HepG2 (cell line): ENCODE data around the gene METRN. TPM values are rescaled to one million over a fixed set of nuclear protein-coding genes. Genes with fewer than 3 reads are reported as not detected.
A peak's percentile ranks its signal among the peaks of the same experiment; 100 is the strongest.

Source experiments
- ATAC-seq: fragments of 200-7000 bp; cut with Tn5 transposase; 3 replicates; pipeline ENCODE4 v1.9.1; 2020; ENCODE audit warnings: mild to moderate bottlenecking, moderate library complexity
- BruUV-seq: library from RNA; stranded (reverse); fragments of 400-500 nt; replicated peaks from 2 replicates; lab custom pipeline; 2021; lab: Mats Ljungman, UMichigan
- CTCF ChIA-PET: fragments of 300-600 bp; formaldehyde crosslinking; extraction: SDS; loops from one replicate; lab custom pipeline; 2021; ENCODE audit warnings: low total read pairs, inconsistent platforms, low intra/inter-chr PET ratio; lab: Yijun Ruan, JAX
- POLR2A ChIA-PET: fragments of 350-600 bp; sonication (Branson Sonifier 250); formaldehyde crosslinking; loops from one replicate; lab custom pipeline; 2020; ENCODE audit warnings: antibody characterized with exemption, inconsistent platforms; lab: Yijun Ruan, JAX
- DNase-seq: peaks from one replicate; pipeline ENCODE4 v3.0.0-alpha.2; 2015; ENCODE audit warnings: low spot score
- FAIRE-seq: peaks from 3 replicates; lab custom pipeline; 2011; peaks lifted over from hg19 to GRCh38; lab: Jason Lieb, UNC
- H2AFZ ChIP-seq: one replicate; pipeline ENCODE4 v1.6.1; 2011; ENCODE audit warnings: low read length, inconsistent platforms
- H3K27ac ChIP-seq: fragments of 300-600 bp; 3 replicates; pipeline ENCODE4 v1.8.0; 2011; ENCODE audit warnings: mixed run types, mild to moderate bottlenecking, mixed read lengths, low read length, inconsistent platforms; ENCODE audit not compliant: insufficient read depth; ENCODE audit errors: extremely low read length
- H3K27me3 ChIP-seq, 2 experiments: fragments of 200-600 bp in 1 of 2; 2 replicates in 1 of 2; 3 replicates in 1 of 2; pipeline versions ENCODE4 v1.6.0 to v1.8.0; 2011; ENCODE audit warnings: low read length in 2 of 2, mild to moderate bottlenecking in 2 of 2, moderate library complexity in 2 of 2, inconsistent platforms in 1 of 2; ENCODE audit not compliant: insufficient read depth in 2 of 2, control insufficient read depth in 1 of 2
- H3K36me3 ChIP-seq, 2 experiments: fragments of 200-600 bp in 1 of 2; replicated peaks in 1 of 2; 2 replicates in 1 of 2; 3 replicates in 1 of 2; pipeline versions ENCODE4 v1.5.1 to v1.8.0; 2011; ENCODE audit warnings: low read length in 2 of 2, inconsistent platforms in 1 of 2; ENCODE audit not compliant: insufficient read depth in 2 of 2, control insufficient read depth in 1 of 2
- H3K4me1 ChIP-seq: 2 replicates; pipeline ENCODE4 v1.5.1; 2012; ENCODE audit warnings: low read length, inconsistent platforms; ENCODE audit not compliant: insufficient read depth
- H3K4me2 ChIP-seq: 2 replicates; pipeline ENCODE4 v1.6.0; 2011; ENCODE audit warnings: low read depth, low read length, inconsistent platforms
- H3K4me3 ChIP-seq, 3 experiments: fragments of 200-600 bp in 1 of 3; sonication (generic), shearing (Covaris generic) in 1 of 3; replicated peaks in 1 of 3; 2 replicates each; pipeline ENCODE4 v1.5.1; 2011 to 2016; ENCODE audit warnings: low read length in 3 of 3, inconsistent platforms in 2 of 3, low read depth in 2 of 3, mild to moderate bottlenecking in 2 of 3, control low read depth in 1 of 3, mixed read lengths in 1 of 3; ENCODE audit not compliant: insufficient read depth in 1 of 3
- H3K79me2 ChIP-seq: one replicate; pipeline ENCODE4 v1.6.1; 2011; ENCODE audit warnings: low read length, inconsistent platforms; ENCODE audit not compliant: insufficient read depth
- H3K9ac ChIP-seq: 2 replicates; pipeline ENCODE4 v1.6.0; 2011; ENCODE audit warnings: mild to moderate bottlenecking, low read depth, low read length, inconsistent platforms; ENCODE audit not compliant: insufficient read depth
- H3K9me3 ChIP-seq: 2 replicates; pipeline ENCODE4 v1.5.1; 2012; ENCODE audit warnings: mild to moderate bottlenecking, low read length
- H4K20me1 ChIP-seq: 2 replicates; pipeline ENCODE4 v1.6.0; 2011; ENCODE audit warnings: inconsistent platforms, mild to moderate bottlenecking, low read length, moderate library complexity; ENCODE audit not compliant: insufficient read depth
- AGO1 ChIP-seq: fragments of 200-400 bp; formaldehyde crosslinking; IDR thresholded peaks from 2 replicates; pipeline ENCODE4 v1.6.1; 2017; ENCODE audit warnings: mild to moderate bottlenecking, low read depth, low read length, moderate library complexity; ENCODE audit not compliant: poor library complexity, severe bottlenecking
- AGO2 ChIP-seq: fragments of 200-400 bp; formaldehyde crosslinking; optimal IDR thresholded peaks from 2 replicates; pipeline ENCODE3; 2017; ENCODE audit warnings: mild to moderate bottlenecking, low read depth, low read length, moderate library complexity
- DPF2 ChIP-seq: sonication (generic); formaldehyde crosslinking; IDR thresholded peaks from 2 replicates; pipeline ENCODE4 v1.4.0; 2020; ENCODE audit warnings: mild to moderate bottlenecking, low read depth, missing genetic modification reagents, borderline replicate concordance
- HNRNPL ChIP-seq: fragments of 200-400 bp; formaldehyde crosslinking; IDR thresholded peaks from 2 replicates; pipeline ENCODE4 v1.6.1; 2017; ENCODE audit warnings: mild to moderate bottlenecking, low read depth, low read length
- NR2C2 ChIP-seq: sonication (generic); formaldehyde crosslinking; IDR thresholded peaks from 2 replicates; pipeline ENCODE4 v1.4.0; 2020; ENCODE audit warnings: missing genetic modification reagents, mild to moderate bottlenecking, moderate library complexity, borderline replicate concordance
- PPARG ChIP-seq: conservative IDR thresholded peaks from 2 replicates; pipeline ENCODE4 v1.6.1; 2016; ENCODE audit warnings: missing biosample characterization, missing genetic modification reagents
- RBFOX2 ChIP-seq: fragments of 200-400 bp; formaldehyde crosslinking; IDR thresholded peaks from 2 replicates; pipeline ENCODE4 v1.6.1; 2017; ENCODE audit warnings: low read depth, mild to moderate bottlenecking, low read length
- ZNF232 ChIP-seq: sonication (generic); formaldehyde crosslinking; IDR thresholded peaks from 2 replicates; pipeline ENCODE4 v1.4.0; 2020; ENCODE audit warnings: missing genetic modification reagents, borderline replicate concordance
- ZNF264 ChIP-seq: sonication (generic); formaldehyde crosslinking; IDR thresholded peaks from 2 replicates; pipeline ENCODE4 v1.4.0; 2020; ENCODE audit warnings: missing genetic modification reagents
- ZNF598 ChIP-seq: sonication (generic); formaldehyde crosslinking; IDR thresholded peaks from 2 replicates; pipeline ENCODE4 v1.5.1; 2020; ENCODE audit warnings: mild to moderate bottlenecking, missing genetic modification reagents, borderline replicate concordance
- ZNF672 ChIP-seq: sonication (generic); formaldehyde crosslinking; IDR thresholded peaks from 2 replicates; pipeline ENCODE4 v1.8.1; 2022; ENCODE audit warnings: missing genetic modification reagents
- ZNF775 ChIP-seq: sonication (generic); formaldehyde crosslinking; IDR thresholded peaks from 2 replicates; pipeline ENCODE4 v1.4.0; 2020; ENCODE audit warnings: missing genetic modification reagents, mild to moderate bottlenecking, moderate library complexity, borderline replicate concordance
- WGBS: methylation state at CpG from one replicate; pipeline ENCODE4 v1.1.6; 2017; ENCODE audit warnings: low lambda C conversion rate; 5-methylcytosine and 5-hydroxymethylcytosine counted together
- in situ Hi-C: cut with HindIII; loops from 2 replicates; pipeline ENCODE4 v1.10.0; 2017; ENCODE audit warnings: low pct_unique_long_range_greater_than_20kb; ENCODE audit not compliant: extremely low pct_ligation_motif_present
- intact Hi-C: fragments of 100-400 bp; cut with micrococcal nuclease; formaldehyde crosslinking; loops from one replicate; pipeline ENCODE4 v1.10.0; 2022; ENCODE audit not compliant: unreplicated experiment
- polyA plus RNA-seq, 8 experiments: library from polyadenylated mRNA; depleted of rRNA in 3 of 8; stranded (reverse) in 7 of 8; unstranded in 1 of 8; fragments of >200 nt; fragmentation: Illumina TruSeq in 4 of 8; extraction: Trizol in 4 of 8; gene quantifications; 2 replicates each; pipeline versions ENCODE4 v1.2.1 to v1.2.3, GENCODE V29; 2011 to 2016; ENCODE audit warnings: low read depth in 4 of 8, missing spikeins in 1 of 8, mixed read lengths in 1 of 8; ENCODE audit not compliant: insufficient read depth in 1 of 8
- total RNA-seq, 5 experiments: library from RNA; depleted of rRNA; stranded (reverse); fragments of >200 nt; fragmentation: Illumina TruSeq; extraction: Trizol; gene quantifications; 2 replicates each; pipeline ENCODE4 v1.2.3, GENCODE V29; 2016; ENCODE audit warnings: low read depth in 1 of 5
- TF ChIP-seq, protein P1 (sequence below): sonication (generic); formaldehyde crosslinking; IDR thresholded peaks from 2 replicates; pipeline ENCODE4 v1.5.1; 2020; ENCODE audit warnings: mild to moderate bottlenecking, missing genetic modification reagents
- TF ChIP-seq, protein P2 (sequence below): sonication (generic); formaldehyde crosslinking; IDR thresholded peaks from 2 replicates; pipeline ENCODE4 v1.8.0; 2022; ENCODE audit warnings: missing genetic modification reagents, low read depth, mild to moderate bottlenecking, borderline replicate concordance
- TF ChIP-seq, protein P3 (sequence below): sonication (generic); formaldehyde crosslinking; IDR thresholded peaks from 2 replicates; pipeline ENCODE4 v1.5.1; 2020; ENCODE audit warnings: mild to moderate bottlenecking, missing genetic modification reagents, moderate library complexity

METRN gene
- total and polyA plus RNA-seq, 2 of the 13 experiments (the other 11 are each of a cell fraction or from before 2014, with no cell fraction given) = 25.5 to 46.1 TPM

GRCh38 chr16:673399-673991 is 41.4 kb upstream of the METRN start:
- H2AFZ ChIP-seq = no peak overlapping the region
- H3K4me3 ChIP-seq = no peak overlapping the region
- intact Hi-C loops (no loop called here), in situ Hi-C loops (no loop called here)
- H3K79me2 ChIP-seq = peaks cover 13% of the 10 kb centered on the region
- H3K9ac ChIP-seq = no peak overlapping the region
- H3K4me2 ChIP-seq = no peak overlapping the region
- no peaks in the 10 kb centered on the region for H3K9me3 ChIP-seq
- ATAC-seq = no peak
- H3K36me3 ChIP-seq = peaks cover 22 to 42% of the 10 kb centered on the region in 2 experiments; a peak in 4 of 5 replicates
- CTCF ChIA-PET = no interaction called here
- no peaks in the 10 kb centered on the region for H3K27me3 ChIP-seq
- TSS peak; percentile 17 for BruUV-seq
- H4K20me1 ChIP-seq = no peaks in the 10 kb centered on the region
- H3K4me1 ChIP-seq = peaks cover 35% of the 10 kb centered on the region
- WGBS = 100% methylated on average over 2 of the region's 18 CpGs
- FAIRE-seq = no peak
- TF ChIP-seq HNRNPL = 0 out of 2 replicates have a peak, but pooled peaks have one; percentile 33
- TF ChIP-seq ZNF264 (CRISPR knock-in tag) = no peak
- TF ChIP-seq, protein P1, sequence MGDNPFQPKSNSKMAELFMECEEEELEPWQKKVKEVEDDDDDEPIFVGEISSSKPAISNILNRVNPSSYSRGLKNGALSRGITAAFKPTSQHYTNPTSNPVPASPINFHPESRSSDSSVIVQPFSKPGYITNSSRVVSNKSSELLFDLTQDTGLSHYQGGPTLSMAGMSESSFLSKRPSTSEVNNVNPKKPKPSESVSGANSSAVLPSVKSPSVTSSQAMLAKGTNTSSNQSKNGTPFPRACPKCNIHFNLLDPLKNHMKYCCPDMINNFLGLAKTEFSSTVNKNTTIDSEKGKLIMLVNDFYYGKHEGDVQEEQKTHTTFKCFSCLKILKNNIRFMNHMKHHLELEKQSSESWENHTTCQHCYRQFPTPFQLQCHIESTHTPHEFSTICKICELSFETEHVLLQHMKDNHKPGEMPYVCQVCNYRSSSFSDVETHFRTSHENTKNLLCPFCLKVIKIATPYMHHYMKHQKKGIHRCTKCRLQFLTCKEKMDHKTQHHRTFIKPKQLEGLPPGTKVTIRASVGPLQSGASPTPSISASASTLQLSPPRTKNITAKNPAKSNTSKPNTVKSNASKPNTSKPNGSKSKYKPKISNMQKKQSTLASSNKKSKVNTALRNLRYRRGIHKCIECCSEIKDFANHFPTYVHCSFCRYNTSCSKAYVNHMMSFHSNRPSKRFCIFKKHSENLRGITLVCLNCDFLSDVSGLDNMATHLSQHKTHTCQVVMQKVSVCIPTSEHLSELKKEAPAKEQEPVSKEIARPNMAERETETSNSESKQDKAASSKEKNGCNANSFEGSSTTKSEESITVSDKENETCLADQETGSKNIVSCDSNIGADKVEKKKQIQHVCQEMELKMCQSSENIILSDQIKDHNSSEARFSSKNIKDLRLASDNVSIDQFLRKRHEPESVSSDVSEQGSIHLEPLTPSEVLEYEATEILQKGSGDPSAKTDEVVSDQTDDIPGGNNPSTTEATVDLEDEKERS (CRISPR knock-in tag) = no peak
- TF ChIP-seq, protein P2, sequence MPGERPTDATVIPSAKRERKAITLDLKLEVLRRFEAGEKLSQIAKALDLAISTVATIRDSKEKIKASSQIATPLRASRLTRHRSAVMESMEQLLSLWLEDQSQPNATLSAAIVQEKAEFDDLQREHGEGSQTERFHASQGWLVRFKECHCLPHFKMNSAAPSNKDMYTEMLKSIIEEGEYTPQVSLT (CRISPR knock-in tag) = no peak
- peak; percentile 57; the same call in 1 of the 2 replicates for TF ChIP-seq RBFOX2
- peak; percentile 52 for TF ChIP-seq AGO2
- no peak for TF ChIP-seq ZNF598 (CRISPR knock-in tag)
- TF ChIP-seq ZNF672 (CRISPR knock-in tag) = no peak
- no peak for TF ChIP-seq ZNF775 (CRISPR knock-in tag)
- TF ChIP-seq, protein P3, sequence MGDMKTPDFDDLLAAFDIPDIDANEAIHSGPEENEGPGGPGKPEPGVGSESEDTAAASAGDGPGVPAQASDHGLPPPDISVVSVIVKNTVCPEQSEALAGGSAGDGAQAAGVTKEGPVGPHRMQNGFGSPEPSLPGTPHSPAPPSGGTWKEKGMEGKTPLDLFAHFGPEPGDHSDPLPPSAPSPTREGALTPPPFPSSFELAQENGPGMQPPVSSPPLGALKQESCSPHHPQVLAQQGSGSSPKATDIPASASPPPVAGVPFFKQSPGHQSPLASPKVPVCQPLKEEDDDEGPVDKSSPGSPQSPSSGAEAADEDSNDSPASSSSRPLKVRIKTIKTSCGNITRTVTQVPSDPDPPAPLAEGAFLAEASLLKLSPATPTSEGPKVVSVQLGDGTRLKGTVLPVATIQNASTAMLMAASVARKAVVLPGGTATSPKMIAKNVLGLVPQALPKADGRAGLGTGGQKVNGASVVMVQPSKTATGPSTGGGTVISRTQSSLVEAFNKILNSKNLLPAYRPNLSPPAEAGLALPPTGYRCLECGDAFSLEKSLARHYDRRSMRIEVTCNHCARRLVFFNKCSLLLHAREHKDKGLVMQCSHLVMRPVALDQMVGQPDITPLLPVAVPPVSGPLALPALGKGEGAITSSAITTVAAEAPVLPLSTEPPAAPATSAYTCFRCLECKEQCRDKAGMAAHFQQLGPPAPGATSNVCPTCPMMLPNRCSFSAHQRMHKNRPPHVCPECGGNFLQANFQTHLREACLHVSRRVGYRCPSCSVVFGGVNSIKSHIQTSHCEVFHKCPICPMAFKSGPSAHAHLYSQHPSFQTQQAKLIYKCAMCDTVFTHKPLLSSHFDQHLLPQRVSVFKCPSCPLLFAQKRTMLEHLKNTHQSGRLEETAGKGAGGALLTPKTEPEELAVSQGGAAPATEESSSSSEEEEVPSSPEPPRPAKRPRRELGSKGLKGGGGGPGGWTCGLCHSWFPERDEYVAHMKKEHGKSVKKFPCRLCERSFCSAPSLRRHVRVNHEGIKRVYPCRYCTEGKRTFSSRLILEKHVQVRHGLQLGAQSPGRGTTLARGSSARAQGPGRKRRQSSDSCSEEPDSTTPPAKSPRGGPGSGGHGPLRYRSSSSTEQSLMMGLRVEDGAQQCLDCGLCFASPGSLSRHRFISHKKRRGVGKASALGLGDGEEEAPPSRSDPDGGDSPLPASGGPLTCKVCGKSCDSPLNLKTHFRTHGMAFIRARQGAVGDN (CRISPR knock-in tag) = no peak
- TF ChIP-seq NR2C2 (CRISPR knock-in tag) = no peak
- TF ChIP-seq AGO1 = peak; percentile 67
- no peak for TF ChIP-seq ZNF232 (CRISPR knock-in tag)
- TF ChIP-seq PPARG (CRISPR knock-in tag) = no peak
- TF ChIP-seq DPF2 (CRISPR knock-in tag) = no peak
- no peak overlapping the region for H3K27ac ChIP-seq
- no peak for DNase-seq
- POLR2A ChIA-PET = no interaction called here
